GM23248 (cell line): ENCODE results near the gene MYO5C. TPM values are rescaled to one million over a fixed set of nuclear protein-coding genes. Genes with fewer than 3 reads are reported as not detected.

ENCODE experiments used
- DNase-seq: peaks from one replicate; pipeline ENCODE4 v3.0.0-alpha.2; 2015
- H2AFZ ChIP-seq: fragments of 200-600 bp; sonication (generic); 2 replicates; pipeline ENCODE4 v1.6.1; 2016; ENCODE audit warnings: antibody characterized with exemption
- H3F3A ChIP-seq: fragments of 200-600 bp; sonication (generic); 2 replicates; pipeline ENCODE4 v1.6.1; 2016; ENCODE audit warnings: mild to moderate bottlenecking, antibody characterized with exemption, mixed run types; ENCODE audit not compliant: insufficient read depth
- H3K27ac ChIP-seq: fragments of 200-600 bp; sonication (generic); 2 replicates; pipeline ENCODE4 v1.5.1; 2016; ENCODE audit warnings: mild to moderate bottlenecking
- H3K27me3 ChIP-seq: fragments of 200-600 bp; sonication (generic); replicated peaks from 2 replicates; pipeline ENCODE4 v1.6.1; 2016; ENCODE audit warnings: mild to moderate bottlenecking; ENCODE audit not compliant: insufficient read depth
- H3K36me3 ChIP-seq: fragments of 200-600 bp; sonication (generic); 2 replicates; pipeline ENCODE4 v1.6.1; 2016; ENCODE audit warnings: low read depth, mild to moderate bottlenecking
- H3K4me1 ChIP-seq: fragments of 200-600 bp; sonication (generic); 2 replicates; pipeline ENCODE4 v1.6.1; 2016; ENCODE audit warnings: mild to moderate bottlenecking; ENCODE audit not compliant: insufficient read depth
- H3K4me2 ChIP-seq: fragments of 200-600 bp; sonication (generic); one replicate; pipeline ENCODE4 v1.6.1; 2016; ENCODE audit warnings: mild to moderate bottlenecking; ENCODE audit not compliant: unreplicated experiment
- H3K4me3 ChIP-seq: fragments of 200-600 bp; sonication (generic); 2 replicates; pipeline ENCODE4 v1.5.1; 2016; ENCODE audit warnings: mild to moderate bottlenecking
- H3K79me2 ChIP-seq: fragments of 200-600 bp; sonication (generic); 2 replicates; pipeline ENCODE4 v1.6.1; 2016; ENCODE audit warnings: mild to moderate bottlenecking; ENCODE audit not compliant: insufficient read depth
- H3K9ac ChIP-seq: fragments of 200-600 bp; sonication (generic); 2 replicates; pipeline ENCODE4 v1.6.1; 2016; ENCODE audit warnings: mild to moderate bottlenecking
- H3K9me2 ChIP-seq: fragments of 200-600 bp; sonication (generic); 2 replicates; pipeline ENCODE4 v1.6.1; 2016; ENCODE audit warnings: mixed run types, mild to moderate bottlenecking, moderate library complexity; ENCODE audit not compliant: insufficient read depth
- H3K9me3 ChIP-seq: fragments of 200-600 bp; sonication (generic); one replicate; pipeline ENCODE4 v1.6.1; 2017; ENCODE audit warnings: low read depth
- H4K20me1 ChIP-seq: fragments of 200-600 bp; sonication (generic); 2 replicates; pipeline ENCODE4 v1.6.0; 2016; ENCODE audit not compliant: insufficient read depth
- EZH2 ChIP-seq: fragments of 200-600 bp; sonication (generic); IDR thresholded peaks from 2 replicates; pipeline ENCODE4 v1.6.1; 2018; ENCODE audit warnings: antibody characterized with exemption, mild to moderate bottlenecking; ENCODE audit not compliant: insufficient read depth, poor library complexity, severe bottlenecking
- EZH2phosphoT487 ChIP-seq: fragments of 200-600 bp; sonication (generic); IDR thresholded peaks from 2 replicates; pipeline ENCODE4 v1.6.1; 2018; ENCODE audit warnings: antibody characterized with exemption, moderate library complexity, mild to moderate bottlenecking, low read depth; ENCODE audit not compliant: insufficient read depth
- WGBS, 2 experiments: methylation state at CpG; one replicate each; pipeline ENCODE4 v1.1.6; 2015 to 2017; ENCODE audit warnings: low lambda C conversion rate in 2 of 2, low coverage in 1 of 2; ENCODE audit errors: missing lambda C conversion rate in 2 of 2; 5-methylcytosine and 5-hydroxymethylcytosine counted together
- in situ Hi-C: fragments of 300-500 bp; cut with MboI; formaldehyde crosslinking; loops from 2 replicates; pipeline ENCODE4 v1.15.0; 2020
- polyA plus RNA-seq: library from polyadenylated mRNA; unstranded; fragments of >200 nt; fragmentation: Nextera tagmentation; extraction: Ambion mirVana; gene quantifications from 2 replicates; pipeline ENCODE4 v1.2.1, GENCODE V29; 2016
- total RNA-seq: library from RNA; depleted of rRNA; stranded (reverse); fragments of >200 nt; shearing (Covaris generic); gene quantifications from 2 replicates; pipeline ENCODE4 v1.2.3, GENCODE V29; 2014

Gene MYO5C
- total and polyA plus RNA-seq, 2 experiments from 2014 or later = not detected

GRCh38 chr15:52159645-52160044, 136.0 kb downstream of the MYO5C start:
- Histone ChIP-seq H3F3A (no peaks in the 10 kb centered on the region), H3K79me2 (peaks cover 2% of the 10 kb centered on the region; the same call in 1 of the 2 replicates), H2AFZ (no peak overlapping the region), H3K36me3 (no peaks in the 10 kb centered on the region), H3K27me3 (no peaks in the 10 kb centered on the region), H3K4me3 (no peak overlapping the region), H4K20me1 (no peaks in the 10 kb centered on the region), H3K9ac (no peak overlapping the region), H3K4me1 (no peaks in the 10 kb centered on the region; the same call in 1 of the 2 replicates), H3K27ac (no peak overlapping the region), H3K4me2 (no peak overlapping the region), H3K9me2 (no peaks in the 10 kb centered on the region), H3K9me3 (no peaks in the 10 kb centered on the region)
- in situ Hi-C loops = no loop called here
- 96% methylated on average over 3 of the region's 3 CpGs for WGBS, 2 experiments
- no peak for DNase-seq
- no peak for TF ChIP-seq EZH2
- TF ChIP-seq EZH2phosphoT487 = no peak

- WGBS, 2 experiments = 92 to 94% methylated on average over 10 of the region's 10 CpGs
These were observed 137.4 kb downstream of the MYO5C start for GRCh38 chr15:52158084-52158765.

GRCh38 chr15:52155878-52156277, 139.7 kb downstream of the MYO5C start:
- H3K9me3 ChIP-seq = no peaks in the 10 kb centered on the region
- 74 to 83% methylated on average over 2 of the region's 2 CpGs for WGBS, 2 experiments
- H3K27ac ChIP-seq = no peak overlapping the region
- H3K36me3 ChIP-seq = no peaks in the 10 kb centered on the region
- H3K4me2 ChIP-seq = no peak overlapping the region
- H4K20me1 ChIP-seq = no peaks in the 10 kb centered on the region
- no peaks in the 10 kb centered on the region for H3K9me2 ChIP-seq
- H3K79me2 ChIP-seq = no peaks in the 10 kb centered on the region
- H3K4me1 ChIP-seq = no peaks in the 10 kb centered on the region
- in situ Hi-C loops = no loop called here
- H3K4me3 ChIP-seq = no peak overlapping the region
- H2AFZ ChIP-seq = no peak overlapping the region
- TF ChIP-seq EZH2phosphoT487 (no peak), EZH2 (no peak)
- no peak for DNase-seq
- H3K27me3 ChIP-seq = no peaks in the 10 kb centered on the region
- H3F3A ChIP-seq = no peaks in the 10 kb centered on the region
- no peak overlapping the region for H3K9ac ChIP-seq

More at GRCh38 chr15:52158084-52158765, 137.4 kb downstream of the MYO5C start:
- no peak overlapping the region for H3K27ac ChIP-seq
- H3K9me3 ChIP-seq = no peaks in the 10 kb centered on the region
- no peaks in the 10 kb centered on the region for H3K9me2 ChIP-seq
- no peaks in the 10 kb centered on the region for H3F3A ChIP-seq
- no peak overlapping the region for H3K4me3 ChIP-seq
- no peaks in the 10 kb centered on the region for H3K36me3 ChIP-seq
- no peak overlapping the region for H2AFZ ChIP-seq
- H3K4me1 ChIP-seq = no peaks in the 10 kb centered on the region
- H3K27me3 ChIP-seq = no peaks in the 10 kb centered on the region
- H4K20me1 ChIP-seq = no peaks in the 10 kb centered on the region
- no peak overlapping the region for H3K4me2 ChIP-seq
- no peak overlapping the region for H3K9ac ChIP-seq
- no peaks in the 10 kb centered on the region for H3K79me2 ChIP-seq
- TF ChIP-seq EZH2phosphoT487 (no peak), EZH2 (no peak)
- in situ Hi-C loops = no loop called here
- DNase-seq = no peak

GRCh38 chr15:52154896-52155865, 140.4 kb downstream of the MYO5C start:
- Histone ChIP-seq H3K9ac (no peak overlapping the region), H3K9me3 (no peaks in the 10 kb centered on the region), H3K79me2 (no peaks in the 10 kb centered on the region), H4K20me1 (no peaks in the 10 kb centered on the region), H2AFZ (no peak overlapping the region), H3K36me3 (no peaks in the 10 kb centered on the region), H3K4me3 (no peak overlapping the region), H3K27me3 (no peaks in the 10 kb centered on the region), H3K4me2 (no peak overlapping the region), H3K9me2 (no peaks in the 10 kb centered on the region), H3K4me1 (no peaks in the 10 kb centered on the region), H3K27ac (no peak overlapping the region), H3F3A (no peaks in the 10 kb centered on the region)
- TF ChIP-seq EZH2 (no peak), EZH2phosphoT487 (no peak)
- in situ Hi-C loops = no loop called here
- WGBS, 2 experiments = 81 to 91% methylated on average over 7 to 8 of the region's 8 CpGs
- DNase-seq = no peak
